Lower leg skin (tissue), 3 donors: ENCODE data around the gene PPAT.

ENCODE experiments used
- POLR2A ChIP-seq, 2 donors: fragments of 450-650 bp; IDR thresholded peaks; one replicate each; pipeline ENCODE4 v1.6.1; 2016 to 2017; ENCODE audit warnings: antibody characterized with exemption in 2 of 2, mild to moderate bottlenecking in 1 of 2, moderate library complexity in 1 of 2
- TF ChIP-seq, protein P1 (sequence below), 3 donors: fragments of 450-650 bp; IDR thresholded peaks; one replicate each; pipeline ENCODE4 v1.5.1; 2016; ENCODE audit warnings: antibody characterized with exemption in 3 of 3, mild to moderate bottlenecking in 3 of 3, moderate library complexity in 2 of 3

DNA sequence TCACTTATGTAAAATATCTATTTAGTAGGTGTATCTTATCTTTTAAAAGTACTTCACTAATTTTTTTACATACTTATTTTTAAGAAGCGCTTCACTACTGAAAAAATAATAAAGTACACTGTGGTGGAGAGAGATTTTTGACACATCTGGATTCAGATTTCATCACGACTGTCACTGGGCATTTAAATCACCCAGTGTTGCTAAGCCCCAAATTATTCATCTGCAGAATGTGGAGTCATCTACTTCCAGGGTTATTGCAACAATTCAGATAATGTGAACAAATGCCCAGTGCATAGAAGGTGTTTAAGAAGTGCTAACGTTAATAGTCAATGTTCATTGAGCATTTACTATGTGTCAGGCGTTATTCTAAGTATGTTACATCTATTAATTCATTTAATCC lies 90.0 kb downstream of the PPAT start:
- TF ChIP-seq, protein P1, sequence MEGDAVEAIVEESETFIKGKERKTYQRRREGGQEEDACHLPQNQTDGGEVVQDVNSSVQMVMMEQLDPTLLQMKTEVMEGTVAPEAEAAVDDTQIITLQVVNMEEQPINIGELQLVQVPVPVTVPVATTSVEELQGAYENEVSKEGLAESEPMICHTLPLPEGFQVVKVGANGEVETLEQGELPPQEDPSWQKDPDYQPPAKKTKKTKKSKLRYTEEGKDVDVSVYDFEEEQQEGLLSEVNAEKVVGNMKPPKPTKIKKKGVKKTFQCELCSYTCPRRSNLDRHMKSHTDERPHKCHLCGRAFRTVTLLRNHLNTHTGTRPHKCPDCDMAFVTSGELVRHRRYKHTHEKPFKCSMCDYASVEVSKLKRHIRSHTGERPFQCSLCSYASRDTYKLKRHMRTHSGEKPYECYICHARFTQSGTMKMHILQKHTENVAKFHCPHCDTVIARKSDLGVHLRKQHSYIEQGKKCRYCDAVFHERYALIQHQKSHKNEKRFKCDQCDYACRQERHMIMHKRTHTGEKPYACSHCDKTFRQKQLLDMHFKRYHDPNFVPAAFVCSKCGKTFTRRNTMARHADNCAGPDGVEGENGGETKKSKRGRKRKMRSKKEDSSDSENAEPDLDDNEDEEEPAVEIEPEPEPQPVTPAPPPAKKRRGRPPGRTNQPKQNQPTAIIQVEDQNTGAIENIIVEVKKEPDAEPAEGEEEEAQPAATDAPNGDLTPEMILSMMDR (IDR thresholded peaks at IDR 0.05), result no peak
- no peak for TF ChIP-seq POLR2A (IDR thresholded peaks at IDR 0.05)
